Measurements from ENCODE around the gene SYNJ1.
"Not testable (repeated sequence)": the region's sequence is repeated elsewhere in the genome, so short reads cannot be mapped to it uniquely, and the experiment has no call there.

DNA sequence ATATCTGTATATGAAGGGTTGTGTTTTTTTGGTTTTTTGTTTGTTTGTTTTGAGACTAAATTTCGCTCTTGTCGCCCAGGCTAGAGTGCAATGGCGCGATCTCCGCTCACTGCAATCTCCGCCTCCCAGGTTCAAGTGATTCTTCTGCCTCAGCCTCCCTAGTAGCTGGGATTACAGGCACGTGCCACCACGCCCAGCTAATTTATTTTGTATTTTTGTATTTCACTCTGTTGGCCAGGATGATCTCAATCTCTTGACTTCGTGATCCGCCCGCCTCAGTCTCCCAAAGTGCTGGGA is 45.2 kb upstream of the SYNJ1 start:
- TF ChIP-seq, protein P1, sequence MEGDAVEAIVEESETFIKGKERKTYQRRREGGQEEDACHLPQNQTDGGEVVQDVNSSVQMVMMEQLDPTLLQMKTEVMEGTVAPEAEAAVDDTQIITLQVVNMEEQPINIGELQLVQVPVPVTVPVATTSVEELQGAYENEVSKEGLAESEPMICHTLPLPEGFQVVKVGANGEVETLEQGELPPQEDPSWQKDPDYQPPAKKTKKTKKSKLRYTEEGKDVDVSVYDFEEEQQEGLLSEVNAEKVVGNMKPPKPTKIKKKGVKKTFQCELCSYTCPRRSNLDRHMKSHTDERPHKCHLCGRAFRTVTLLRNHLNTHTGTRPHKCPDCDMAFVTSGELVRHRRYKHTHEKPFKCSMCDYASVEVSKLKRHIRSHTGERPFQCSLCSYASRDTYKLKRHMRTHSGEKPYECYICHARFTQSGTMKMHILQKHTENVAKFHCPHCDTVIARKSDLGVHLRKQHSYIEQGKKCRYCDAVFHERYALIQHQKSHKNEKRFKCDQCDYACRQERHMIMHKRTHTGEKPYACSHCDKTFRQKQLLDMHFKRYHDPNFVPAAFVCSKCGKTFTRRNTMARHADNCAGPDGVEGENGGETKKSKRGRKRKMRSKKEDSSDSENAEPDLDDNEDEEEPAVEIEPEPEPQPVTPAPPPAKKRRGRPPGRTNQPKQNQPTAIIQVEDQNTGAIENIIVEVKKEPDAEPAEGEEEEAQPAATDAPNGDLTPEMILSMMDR (IDR thresholded peaks at IDR 0.05), result not testable (repeated sequence)
- not testable (repeated sequence) for TF ChIP-seq POLR2AphosphoS5, POLR2A (IDR thresholded peaks at IDR 0.05)

All from prostate gland (tissue), 2 donors.